HG03095 (cell line): ENCODE data around the gene KRT2.

Source experiments
- ATAC-seq: cut with Tn5 transposase; IDR thresholded peaks from one replicate; pipeline ENCODE4 v1.9.1; 2021; ENCODE audit warnings: moderate library complexity; ENCODE audit not compliant: unreplicated experiment

KRT2 gene

GRCh38 chr12:52644078-52644415, 8.0 kb downstream of the KRT2 start:
- ATAC-seq: no peak

- no peak for ATAC-seq
Measured at GRCh38 chr12:52643233-52644077, 8.6 kb downstream of the KRT2 start.

DNA sequence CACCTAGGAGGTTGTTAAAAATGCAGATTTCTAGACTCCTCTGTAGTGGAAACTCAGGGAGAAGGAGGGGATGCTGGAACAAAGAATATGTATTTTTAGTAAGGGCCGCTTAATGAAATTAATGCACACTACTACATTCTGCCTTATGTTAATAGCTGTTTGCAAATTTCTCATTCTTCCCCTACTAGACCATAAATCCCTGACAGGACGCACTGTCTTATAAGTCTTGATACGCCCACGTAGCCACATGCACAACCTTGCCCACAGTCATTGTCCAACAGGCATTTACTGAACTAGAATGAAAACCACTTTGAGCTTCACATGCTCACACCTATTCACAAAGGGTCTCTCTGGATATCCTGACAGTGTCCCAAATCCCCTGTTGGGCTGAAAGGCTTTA, 10.5 kb downstream of the KRT2 start:
- no peak for ATAC-seq

DNA sequence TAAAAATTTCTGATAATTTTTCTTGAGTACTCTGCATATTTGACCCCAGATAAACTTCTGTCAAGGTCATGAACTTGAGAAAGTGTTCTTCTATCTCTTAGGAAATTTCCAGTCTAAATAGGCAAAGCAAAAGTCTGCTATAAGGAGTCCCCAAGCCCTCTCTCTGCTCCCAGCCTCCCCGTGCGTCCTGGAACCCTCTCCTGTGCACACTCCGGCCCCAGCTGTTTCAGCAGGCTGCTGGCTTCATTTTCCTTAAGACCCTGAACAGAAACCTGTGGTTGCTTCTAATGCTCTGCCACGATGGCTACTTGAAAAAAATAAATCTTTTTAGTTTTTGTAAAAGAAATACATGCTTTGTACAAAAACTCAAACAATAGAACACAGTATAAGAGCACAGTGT, 14.7 kb downstream of the KRT2 start:
- no peak for ATAC-seq

- ATAC-seq: no peak
Measured at GRCh38 chr12:52636592-52637258, 15.3 kb downstream of the KRT2 start.

GRCh38 chr12:52636189-52636588, 15.8 kb downstream of the KRT2 start:
- no peak for ATAC-seq

- ATAC-seq: no peak
Measured at GRCh38 chr12:52634266-52635056, 17.6 kb downstream of the KRT2 start.

- no peak for ATAC-seq
Measured at GRCh38 chr12:52633383-52633782, 18.6 kb downstream of the KRT2 start.

GRCh38 chr12:52632656-52633055, 19.4 kb downstream of the KRT2 start:
- ATAC-seq: no peak

DNA sequence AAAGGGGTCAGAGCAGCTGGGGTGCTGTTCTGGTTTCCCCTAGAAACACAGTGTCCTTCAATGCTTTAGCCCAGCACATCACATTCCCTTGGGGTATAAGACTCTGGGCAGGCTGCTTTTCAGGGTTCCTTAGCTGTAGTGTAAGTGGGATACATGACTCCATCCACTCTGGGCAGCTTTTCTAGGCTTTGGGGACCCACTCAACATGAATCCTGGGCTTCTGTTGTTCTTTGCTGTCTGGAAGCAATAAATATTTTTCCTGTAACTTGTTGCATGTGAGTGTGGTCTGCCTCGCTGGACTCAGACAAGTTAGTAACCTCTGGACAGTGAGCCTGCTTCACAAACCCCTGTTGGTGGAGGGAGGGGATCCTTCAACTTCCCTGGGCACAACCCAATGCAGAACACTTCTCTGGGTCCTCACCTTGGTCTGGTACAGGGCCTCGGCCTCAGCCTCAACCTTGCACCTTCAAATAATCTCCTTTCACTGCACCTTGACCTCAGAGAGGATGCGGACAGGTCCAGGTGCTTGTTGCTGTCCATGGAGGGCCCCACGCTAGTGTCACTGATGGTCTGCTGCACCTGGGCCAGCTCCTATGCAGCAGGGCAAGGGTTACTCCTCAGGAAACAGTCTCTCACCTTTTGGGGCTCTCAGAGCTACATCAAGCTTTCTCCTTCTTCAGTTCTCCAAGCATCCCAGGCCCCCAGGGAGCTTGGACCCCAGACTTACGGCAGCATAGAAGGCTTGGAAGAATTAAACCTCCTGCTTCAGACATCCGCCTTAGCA, 20.1 kb downstream of the KRT2 start:
- no peak for ATAC-seq

GRCh38 chr12:52631264-52631663, 20.7 kb downstream of the KRT2 start:
- ATAC-seq: no peak

DNA sequence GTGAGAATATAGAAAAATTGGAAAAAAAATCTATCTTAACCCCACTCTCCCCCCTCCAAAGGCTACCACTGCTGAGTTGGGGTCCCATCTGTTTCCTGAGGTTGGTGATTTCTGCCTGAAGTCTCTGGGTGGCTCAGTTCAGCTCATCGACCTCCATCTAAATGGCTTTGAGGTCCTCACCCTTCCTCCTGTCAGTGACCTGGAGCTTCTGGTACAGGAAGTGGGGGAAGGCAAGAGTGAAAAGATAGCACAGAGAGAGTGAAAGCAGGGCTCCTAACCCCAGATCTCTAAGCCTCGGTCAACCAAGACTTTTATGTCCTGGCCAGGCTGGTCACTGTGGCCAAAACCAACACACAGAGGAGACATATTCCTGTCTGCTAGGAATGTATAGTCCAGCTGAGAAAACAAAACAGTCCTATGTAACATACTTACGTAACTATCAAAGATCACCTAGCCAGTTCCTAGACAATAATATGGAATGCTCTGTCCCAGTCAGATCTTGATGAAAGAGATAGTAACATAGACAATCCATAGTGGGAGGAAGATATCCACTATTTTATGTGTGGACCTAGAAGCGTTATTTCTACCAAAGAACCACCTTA, 21.3 kb downstream of the KRT2 start:
- ATAC-seq: no peak

- ATAC-seq: no peak
Measured at GRCh38 chr12:52630008-52630500, 22.0 kb downstream of the KRT2 start.

- no peak for ATAC-seq
Measured at GRCh38 chr12:52629281-52630007, 22.6 kb downstream of the KRT2 start.

DNA sequence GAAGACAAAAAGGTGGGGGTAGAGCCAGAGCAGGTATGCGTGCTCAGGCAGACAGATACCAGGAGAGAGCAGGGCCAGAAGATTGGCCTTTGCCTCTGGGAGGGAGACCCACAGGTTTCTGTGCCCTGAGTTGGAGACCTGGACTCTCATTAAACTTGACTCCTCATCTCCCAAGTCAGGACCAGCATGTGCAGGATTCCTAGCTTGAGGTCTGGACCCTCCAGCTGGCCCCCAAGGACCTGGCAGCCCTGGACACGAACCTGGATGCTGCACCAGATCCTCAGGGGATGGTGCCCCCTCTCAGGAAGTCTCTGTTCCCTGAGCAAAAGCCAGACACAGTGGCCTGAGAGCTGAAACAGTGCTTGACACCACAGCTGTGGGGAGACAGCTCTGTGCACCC, 23.2 kb downstream of the KRT2 start:
- ATAC-seq: no peak

- ATAC-seq: no peak
Measured at GRCh38 chr12:52628111-52628507, 23.9 kb downstream of the KRT2 start.

- ATAC-seq: no peak
Measured at GRCh38 chr12:52627395-52628110, 24.5 kb downstream of the KRT2 start.

DNA sequence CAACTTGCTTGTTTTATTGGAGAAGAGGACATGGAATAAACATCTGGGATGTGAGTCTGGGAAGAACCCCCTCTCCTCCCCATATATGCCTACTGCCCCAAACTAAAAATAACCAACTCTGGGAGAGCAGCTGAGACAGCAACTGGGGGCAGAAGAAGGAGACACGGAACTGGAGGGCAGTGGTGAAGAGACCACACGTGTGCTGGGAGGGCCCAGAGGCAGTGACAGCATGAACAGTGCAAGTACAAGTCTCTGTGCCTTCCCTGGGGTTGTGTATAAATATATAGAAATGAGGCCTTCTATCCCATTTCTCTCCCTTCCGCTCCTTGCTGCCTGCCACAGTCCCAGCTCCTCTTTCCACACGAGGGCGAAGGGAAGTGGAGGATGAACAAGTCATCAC, 29.7 kb downstream of the KRT2 start:
- ATAC-seq: no peak

- ATAC-seq: no peak
Measured at GRCh38 chr12:52618866-52619265, 33.1 kb downstream of the KRT2 start.
